Stimulated activated CD8-positive, alpha-beta memory T cell treated with anti-CD3 and anti-CD28 coated beads, Interleukin-15, amount 100 ng/mL, for 4 hours (primary cell): Measurements from ENCODE around the gene ASB1.

Experiments
- DNase-seq, 2 donors: peaks; one replicate each; pipeline ENCODE4 v3.0.0-alpha.2; 2020; ENCODE audit warnings: low read depth in 2 of 2

ASB1 gene

DNA sequence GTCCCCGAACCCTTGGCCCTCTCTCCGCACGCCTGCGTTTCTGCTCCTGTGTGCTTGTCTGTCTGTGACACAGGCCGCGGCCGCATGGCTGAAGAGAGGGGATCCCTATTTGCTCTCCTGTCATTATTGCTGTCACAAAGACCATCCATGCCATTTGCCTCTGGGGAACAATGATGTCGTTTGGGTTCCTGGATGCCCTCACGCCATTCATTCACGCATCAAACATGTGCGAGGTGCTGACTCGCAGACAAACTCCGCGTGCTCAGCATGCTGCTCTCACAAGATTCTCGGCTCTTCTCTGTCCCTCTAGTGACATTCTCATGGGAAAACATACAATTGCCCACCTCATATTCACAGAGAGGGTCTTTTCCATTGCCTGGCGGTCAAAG, 67.8 kb downstream of the ASB1 start:
- DNase-seq = no peak

GRCh38 chr2:238495422-238495821, 68.7 kb downstream of the ASB1 start:
- no peak for DNase-seq

GRCh38 chr2:238496756-238497609, 70.3 kb downstream of the ASB1 start:
- no peak for DNase-seq

DNA sequence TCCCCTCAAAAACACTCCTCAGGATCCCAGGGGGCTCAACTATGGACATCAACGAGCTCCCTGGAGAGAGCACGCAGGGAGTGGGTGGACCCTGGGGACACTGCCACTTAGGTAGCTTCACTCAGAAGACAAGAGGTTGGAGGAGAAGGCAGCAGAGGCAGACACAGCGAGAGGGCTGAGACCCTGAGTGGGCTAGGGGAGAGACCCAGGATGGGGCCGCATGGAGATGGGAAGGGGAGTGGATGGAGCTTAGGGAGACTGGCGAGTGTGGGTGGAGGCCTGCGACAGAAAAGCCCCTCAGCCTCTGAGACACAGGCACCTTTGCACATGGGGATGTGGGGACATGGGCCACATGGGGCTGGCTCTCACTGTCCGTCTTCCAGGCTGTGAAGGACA, 70.9 kb downstream of the ASB1 start:
- no peak for DNase-seq

- DNase-seq = no peak
Observed at GRCh38 chr2:238498188-238498587, 71.5 kb downstream of the ASB1 start.

GRCh38 chr2:238498691-238499295, 72.1 kb downstream of the ASB1 start:
- no peak for DNase-seq

- DNase-seq = no peak
Observed at GRCh38 chr2:238499731-238500580, 73.2 kb downstream of the ASB1 start.

DNA sequence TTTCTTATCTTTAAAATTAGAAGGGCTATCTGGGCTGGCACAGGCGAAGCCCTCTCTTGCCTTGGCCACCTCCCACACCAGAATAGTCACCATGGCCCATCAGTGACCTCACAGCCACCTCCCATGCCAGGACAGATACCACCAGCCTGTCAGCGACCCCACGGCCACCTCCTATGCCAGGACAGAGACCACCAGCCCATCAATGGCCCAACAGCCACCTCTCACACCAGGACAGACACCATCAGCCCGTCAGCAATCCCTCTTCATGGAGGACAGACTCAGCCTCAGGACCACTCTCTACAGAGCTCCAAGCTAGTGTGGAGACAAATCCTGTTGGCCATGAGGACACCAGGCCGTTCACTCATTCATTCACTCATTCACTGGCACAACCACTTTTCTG, 74.6 kb downstream of the ASB1 start:
- DNase-seq = no peak
